GM18499 (cell line): ENCODE results near the gene FUT8.

Experiments
- ATAC-seq: cut with Tn5 transposase; IDR thresholded peaks from one replicate; pipeline ENCODE4 v1.9.1; 2021; ENCODE audit warnings: moderate number of reproducible peaks; ENCODE audit not compliant: insufficient read depth, unreplicated experiment

Gene FUT8

GRCh38 chr14:65486863-65487262 lies 74.3 kb downstream of the FUT8 start:
- ATAC-seq: no peak

- ATAC-seq: no peak
Observed at GRCh38 chr14:65487783-65488494, 75.4 kb downstream of the FUT8 start.

GRCh38 chr14:65491274-65491673 lies 78.7 kb downstream of the FUT8 start:
- ATAC-seq: no peak

- no peak for ATAC-seq
Observed at GRCh38 chr14:65492266-65492665, 79.7 kb downstream of the FUT8 start.

GRCh38 chr14:65495196-65495595 lies 82.7 kb downstream of the FUT8 start:
- ATAC-seq: no peak

GRCh38 chr14:65496178-65496993 lies 83.9 kb downstream of the FUT8 start:
- no peak for ATAC-seq

GRCh38 chr14:65499138-65499537 lies 86.6 kb downstream of the FUT8 start:
- ATAC-seq: no peak

- no peak for ATAC-seq
Observed at GRCh38 chr14:65500075-65500474, 87.5 kb downstream of the FUT8 start.

- no peak for ATAC-seq
Observed at GRCh38 chr14:65501328-65501727, 88.8 kb downstream of the FUT8 start.

GRCh38 chr14:65502676-65503124 lies 90.2 kb downstream of the FUT8 start:
- ATAC-seq: no peak

- no peak for ATAC-seq
Observed at GRCh38 chr14:65503771-65504170, 91.2 kb downstream of the FUT8 start.

GRCh38 chr14:65506801-65507200 lies 94.3 kb downstream of the FUT8 start:
- ATAC-seq: no peak

GRCh38 chr14:65509842-65510241 lies 97.3 kb downstream of the FUT8 start:
- no peak for ATAC-seq

GRCh38 chr14:65513671-65514070 lies 101.1 kb downstream of the FUT8 start:
- no peak for ATAC-seq

- ATAC-seq: no peak
Observed at GRCh38 chr14:65517635-65518542, 105.4 kb downstream of the FUT8 start.

- no peak for ATAC-seq
Observed at GRCh38 chr14:65528069-65528468, 115.5 kb downstream of the FUT8 start.

GRCh38 chr14:65531148-65531547 lies 118.6 kb downstream of the FUT8 start:
- no peak for ATAC-seq

GRCh38 chr14:65533736-65534404 lies 121.3 kb downstream of the FUT8 start:
- ATAC-seq: no peak

- ATAC-seq: no peak
Observed at GRCh38 chr14:65536781-65537423, 124.4 kb downstream of the FUT8 start.

GRCh38 chr14:65548878-65549277 lies 136.3 kb downstream of the FUT8 start:
- no peak for ATAC-seq
